DMS 273 (cell line): Measurements from ENCODE around the gene RNLS.

ENCODE experiments used
- DNase-seq: peaks from one replicate; lab custom pipeline; 2025; ENCODE audit not compliant: unreplicated experiment; lab: John Stamatoyannopoulos, UW

RNLS gene

DNA sequence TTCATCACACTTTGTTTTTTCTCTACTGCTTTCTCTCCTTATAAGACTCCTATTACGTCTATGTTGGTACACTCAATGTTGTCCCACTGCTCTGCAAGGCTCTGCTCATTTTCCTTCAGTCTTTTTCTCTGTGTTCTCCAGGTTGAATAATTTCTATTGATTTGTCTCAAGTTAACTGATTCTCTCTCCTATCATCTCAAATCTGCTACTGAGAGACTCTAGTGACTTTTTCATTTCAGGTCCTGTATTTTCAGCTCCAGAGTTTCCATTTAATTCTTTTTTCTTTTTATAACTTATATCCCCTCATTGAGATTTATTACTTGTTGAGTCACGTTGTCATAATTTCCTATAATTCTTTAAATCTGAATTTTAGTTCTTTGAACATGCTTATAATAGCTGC, 100.9 kb downstream of the RNLS start:
- DNase-seq = no peak

DNA sequence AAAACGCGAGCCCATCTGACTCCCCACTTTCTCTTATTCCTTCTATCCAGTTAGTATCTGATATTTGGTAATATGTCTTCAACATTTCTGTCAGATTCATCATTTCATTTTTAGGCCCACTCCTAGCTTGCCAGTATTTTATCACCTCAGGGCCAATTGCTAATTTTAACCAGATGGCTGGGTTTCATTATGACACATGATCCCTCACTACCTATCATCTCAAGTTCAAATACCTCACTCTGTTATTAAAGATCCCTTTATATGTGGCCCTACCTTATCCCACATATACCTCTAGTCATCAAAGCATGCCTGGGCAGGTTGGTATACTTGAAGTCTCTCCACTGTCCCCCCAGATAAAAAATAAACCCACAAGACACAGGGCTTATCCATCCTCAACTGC, 104.9 kb downstream of the RNLS start:
- peak; percentile 36 for DNase-seq

DNA sequence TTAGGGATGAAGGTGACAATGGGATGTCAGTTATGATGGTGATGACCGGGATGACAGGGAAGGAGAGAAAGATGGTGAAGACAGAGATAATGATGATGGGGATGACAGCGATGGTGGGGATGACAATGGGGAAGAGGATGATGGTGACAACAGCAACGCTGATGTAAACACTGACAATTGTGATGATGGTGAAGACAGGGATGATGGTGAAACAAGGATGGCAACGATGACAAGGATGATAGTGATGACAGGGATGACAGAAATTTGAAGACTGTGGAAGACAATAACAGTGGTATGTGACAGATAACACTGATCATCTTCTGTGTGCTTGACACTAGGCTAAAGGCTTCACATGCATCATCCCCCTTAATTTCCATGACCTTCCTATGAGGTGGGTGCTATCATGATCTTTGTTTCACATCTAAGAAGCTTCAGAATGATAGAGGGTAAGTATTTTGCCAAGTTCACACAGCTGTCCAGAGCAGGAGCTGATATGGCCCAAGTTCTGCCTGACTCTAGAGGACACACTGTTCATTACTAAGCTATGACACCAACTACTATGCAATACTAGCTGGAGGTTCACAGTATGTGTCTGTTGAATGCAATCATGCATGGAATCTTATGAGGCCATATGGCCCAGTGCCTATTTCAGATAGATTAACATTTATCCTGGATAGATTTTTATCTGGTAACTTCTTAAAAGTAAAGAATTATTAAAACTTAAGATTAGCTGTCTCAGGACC, 105.6 kb downstream of the RNLS start:
- peak; percentile 42 for DNase-seq

DNA sequence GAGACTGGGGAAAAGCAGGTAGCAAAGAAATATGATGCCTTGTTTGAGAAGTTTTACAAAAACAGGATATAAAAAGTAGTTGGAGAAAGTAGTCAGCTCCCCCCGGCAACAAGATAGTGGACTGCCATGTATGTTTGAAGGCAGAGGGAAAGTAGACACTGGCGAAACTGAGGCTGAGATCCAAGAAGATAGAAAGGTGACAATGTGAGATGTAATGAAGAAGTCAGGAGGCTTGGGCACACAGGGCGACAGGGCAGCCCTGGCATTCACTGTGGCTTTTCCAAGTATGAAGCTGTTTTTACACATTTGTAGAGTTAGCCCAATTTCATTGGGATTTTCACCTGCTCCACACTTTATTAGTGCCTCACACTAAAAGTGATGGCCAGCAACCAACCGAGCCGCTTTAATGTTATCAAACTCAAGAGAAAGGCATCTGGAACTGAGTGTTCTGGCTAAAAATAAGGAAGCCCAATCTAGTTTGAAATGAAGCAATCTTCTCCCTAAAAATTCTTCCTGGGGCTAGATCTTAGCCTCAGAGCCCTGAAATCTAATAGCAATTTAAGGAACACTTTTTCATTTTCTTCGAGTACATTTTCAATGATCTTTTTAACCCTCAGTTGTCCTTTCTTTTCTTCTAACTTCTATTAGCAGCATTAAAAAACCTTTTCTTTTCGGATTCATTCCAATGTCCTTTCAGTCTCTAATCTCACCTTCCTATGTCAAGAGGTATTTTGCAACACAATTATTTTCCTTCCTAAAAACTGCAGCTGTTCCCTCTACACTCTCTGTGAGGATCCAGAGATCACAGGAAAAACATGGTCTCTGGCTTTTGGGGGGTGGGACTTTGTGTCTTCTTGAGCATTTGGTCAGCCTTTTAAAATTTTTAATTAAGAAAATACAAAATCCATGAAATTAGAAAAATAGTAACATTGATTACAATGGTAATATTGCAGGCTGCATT, 108.0 kb downstream of the RNLS start:
- no peak for DNase-seq

DNA sequence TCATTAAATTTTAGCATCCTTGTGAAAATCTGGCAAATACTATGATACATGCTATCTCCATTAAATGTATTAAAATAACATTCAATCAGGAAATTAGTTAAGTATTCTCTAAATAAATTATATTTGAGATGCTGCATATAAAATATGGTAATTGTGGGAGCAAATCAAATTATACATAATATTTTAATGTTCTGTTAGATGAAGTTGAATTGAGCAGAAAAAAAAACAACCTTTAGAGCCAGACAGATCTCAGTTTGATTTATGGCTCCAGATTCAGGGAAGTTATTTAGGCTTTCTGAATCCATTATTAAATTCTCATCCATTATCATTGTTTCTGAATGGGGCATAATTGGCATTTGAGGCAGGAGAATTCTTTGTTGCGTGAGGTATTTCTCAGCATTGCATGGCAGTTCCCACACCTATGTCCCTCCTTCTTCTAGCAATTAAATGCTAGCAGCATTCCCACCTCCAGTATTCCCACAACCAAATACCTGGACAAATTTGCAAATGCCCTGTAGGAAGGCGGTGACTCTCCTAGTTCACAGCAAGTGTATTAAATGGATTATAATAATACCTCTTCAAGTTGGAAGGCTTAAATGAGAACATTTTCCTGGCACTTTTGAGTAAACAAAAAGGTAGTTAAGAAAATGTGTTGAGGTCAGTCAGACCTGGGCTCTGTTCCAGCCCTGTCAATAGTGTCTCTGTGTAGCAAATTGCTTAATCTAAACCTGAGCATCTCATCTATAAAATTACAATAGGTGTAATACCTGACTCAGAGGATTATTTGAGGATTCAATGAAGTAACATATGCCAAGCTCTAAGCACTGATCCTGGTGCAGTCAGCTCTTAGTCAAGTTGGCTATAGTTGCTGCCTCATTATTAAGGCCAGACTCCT, 108.9 kb downstream of the RNLS start:
- DNase-seq = no peak

DNA sequence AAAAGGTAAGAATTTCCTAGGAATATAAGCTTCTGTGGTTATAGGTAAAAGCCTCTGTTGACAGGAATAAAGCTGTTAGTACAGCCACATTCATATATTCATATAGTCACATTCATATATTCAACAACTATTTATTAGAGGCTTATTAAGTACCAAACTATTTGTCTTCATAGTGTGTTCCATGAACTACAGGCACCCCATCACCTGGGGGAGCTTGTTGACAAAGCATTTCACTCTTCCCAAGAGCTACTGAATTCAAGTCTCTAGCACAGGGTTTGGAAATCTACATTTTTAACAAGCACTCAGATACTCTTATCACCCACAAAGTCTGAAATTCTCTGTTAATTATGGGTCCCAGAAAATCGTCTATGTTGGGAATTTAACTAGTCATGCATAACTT, 110.6 kb downstream of the RNLS start:
- no peak for DNase-seq

DNA sequence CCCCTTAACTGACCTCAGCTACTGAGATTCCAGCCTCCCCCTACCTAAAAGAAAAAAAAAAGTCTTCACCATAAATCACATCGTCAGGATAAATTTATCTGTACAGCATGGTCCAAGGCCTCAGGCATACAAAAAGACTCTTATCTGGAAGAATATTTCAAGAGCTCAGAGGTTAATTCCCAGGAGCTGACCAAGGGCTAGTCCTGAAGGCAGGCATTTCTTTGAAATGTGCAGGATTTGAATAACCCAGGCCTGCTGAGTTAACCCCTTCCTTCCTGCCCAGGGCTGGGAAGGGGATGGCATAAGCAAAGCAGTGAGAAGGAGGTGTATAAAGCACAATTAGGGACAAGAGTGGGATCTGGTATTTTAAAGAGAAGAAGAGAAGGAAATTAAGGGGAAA, 111.2 kb downstream of the RNLS start:
- no peak for DNase-seq

DNA sequence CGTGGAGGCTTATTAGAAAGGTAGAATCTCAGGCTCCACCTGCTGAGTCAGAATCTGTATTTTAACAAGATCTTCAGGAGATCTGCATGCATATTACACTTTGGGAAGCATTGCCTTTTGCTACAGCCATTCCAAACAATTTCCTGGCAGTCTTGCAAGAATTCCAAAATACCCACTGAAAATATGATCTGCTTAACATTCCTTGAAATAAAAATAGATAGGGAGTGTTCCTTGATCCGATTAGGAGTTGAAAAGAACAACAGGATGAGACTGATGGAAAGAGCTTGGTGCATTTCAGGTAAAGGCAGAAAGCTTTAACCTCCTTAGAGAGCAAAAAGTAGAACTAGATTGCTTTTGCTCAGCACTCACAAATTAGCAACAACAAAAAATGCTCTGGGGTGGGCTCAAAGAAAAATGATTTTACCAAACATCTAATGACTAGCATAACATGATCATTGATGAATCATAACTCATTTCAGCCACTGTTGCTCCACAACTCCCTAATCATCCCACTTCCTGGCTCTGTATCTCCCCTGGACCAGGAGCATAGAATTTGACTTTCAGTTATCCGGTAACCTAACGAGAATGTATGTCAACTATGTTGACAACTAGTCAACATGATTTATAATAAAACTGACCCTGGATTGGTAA, 115.2 kb downstream of the RNLS start:
- DNase-seq = no peak

DNA sequence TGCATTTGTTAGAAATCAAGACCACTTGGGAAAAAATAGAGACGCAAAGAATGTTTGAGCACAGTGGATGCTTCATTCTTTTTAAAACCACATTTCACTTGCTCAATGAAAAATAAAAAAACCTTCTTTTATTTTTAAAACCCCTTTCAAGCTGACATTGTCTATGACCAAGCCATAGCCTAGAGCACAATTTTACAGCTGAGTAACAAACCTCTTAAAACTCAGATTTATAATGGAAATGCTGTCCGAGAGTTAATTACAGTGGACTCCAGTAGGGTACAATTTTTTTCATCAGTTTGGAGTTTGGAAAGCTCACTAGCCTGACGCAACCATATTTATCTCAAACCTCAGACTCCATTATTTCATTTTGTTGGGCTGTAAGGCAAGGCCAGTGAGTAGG, 116.3 kb downstream of the RNLS start:
- no peak for DNase-seq

DNA sequence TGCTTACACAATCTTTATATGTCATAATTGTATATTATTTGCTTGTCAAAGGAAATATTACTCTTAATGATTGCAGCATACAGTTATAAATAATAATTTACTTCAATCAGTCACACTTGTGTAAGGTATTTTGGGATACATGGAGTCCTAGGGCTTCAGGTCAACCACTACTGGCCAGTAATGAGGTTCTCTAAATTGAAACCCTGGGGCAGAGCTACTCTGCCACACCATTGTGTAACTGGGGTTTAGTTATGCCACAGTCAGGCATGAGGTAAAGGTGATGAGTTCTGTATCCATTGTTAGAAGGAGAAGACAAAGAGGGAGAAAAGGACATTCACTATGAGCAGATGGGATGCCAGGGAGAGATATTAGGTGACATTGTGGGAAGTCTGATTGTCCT, 117.4 kb downstream of the RNLS start:
- DNase-seq = no peak

DNA sequence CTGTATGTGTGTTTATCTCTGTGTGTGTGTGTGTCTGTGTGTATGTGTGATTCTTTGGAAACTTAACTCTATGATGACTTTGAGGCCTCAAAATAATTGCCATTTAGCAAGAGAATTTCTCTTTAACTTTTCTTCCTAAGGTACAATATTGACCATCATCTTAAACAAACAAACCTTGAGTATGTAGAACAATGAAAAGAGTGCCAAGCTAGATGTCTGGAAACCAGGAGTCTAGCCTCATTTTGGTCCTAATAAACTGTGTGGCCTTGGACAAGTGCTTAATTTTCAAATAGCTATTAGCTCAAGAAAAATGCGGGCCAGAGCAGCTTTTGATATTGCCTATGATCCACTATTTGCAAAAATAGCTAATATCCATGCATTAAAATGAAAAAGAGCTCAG, 119.3 kb downstream of the RNLS start:
- DNase-seq = no peak

DNA sequence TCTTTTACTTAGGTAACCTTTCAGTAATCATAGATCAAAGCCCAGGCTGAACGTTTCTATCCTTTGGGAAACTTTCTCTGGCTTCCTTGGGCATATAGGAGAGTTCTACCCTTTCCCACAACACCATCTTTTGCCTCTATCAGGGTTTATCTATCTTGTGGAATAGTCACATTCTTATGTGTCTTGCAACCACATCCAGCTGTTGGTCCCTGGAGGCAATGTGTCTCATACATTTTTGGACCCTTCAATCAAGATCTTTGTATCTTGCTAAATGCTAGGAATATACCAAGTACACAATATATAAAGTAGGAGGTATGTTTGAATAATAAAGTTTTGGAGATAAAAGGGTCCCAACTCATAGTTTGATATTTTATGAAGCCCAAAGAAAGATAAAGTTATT, 121.7 kb downstream of the RNLS start:
- DNase-seq = no peak

DNA sequence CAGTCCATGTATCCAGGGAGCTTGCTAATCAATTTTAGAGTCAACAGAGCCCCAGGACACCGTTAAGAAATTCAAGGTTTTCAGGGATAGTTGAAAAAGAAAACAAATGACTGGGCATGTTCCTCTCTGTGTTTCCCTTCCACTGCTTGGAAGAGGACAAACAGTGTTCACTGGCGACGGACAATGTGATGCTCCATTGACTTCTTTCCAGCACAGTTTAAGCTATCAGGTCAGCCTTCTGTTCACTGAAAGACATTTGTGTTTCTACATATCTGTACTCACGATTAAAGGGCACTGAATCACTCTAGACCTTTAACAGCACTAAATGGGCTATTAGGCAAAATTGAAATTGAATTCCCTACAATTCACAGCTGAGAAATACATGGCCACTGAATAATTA, 123.6 kb downstream of the RNLS start:
- no peak for DNase-seq

DNA sequence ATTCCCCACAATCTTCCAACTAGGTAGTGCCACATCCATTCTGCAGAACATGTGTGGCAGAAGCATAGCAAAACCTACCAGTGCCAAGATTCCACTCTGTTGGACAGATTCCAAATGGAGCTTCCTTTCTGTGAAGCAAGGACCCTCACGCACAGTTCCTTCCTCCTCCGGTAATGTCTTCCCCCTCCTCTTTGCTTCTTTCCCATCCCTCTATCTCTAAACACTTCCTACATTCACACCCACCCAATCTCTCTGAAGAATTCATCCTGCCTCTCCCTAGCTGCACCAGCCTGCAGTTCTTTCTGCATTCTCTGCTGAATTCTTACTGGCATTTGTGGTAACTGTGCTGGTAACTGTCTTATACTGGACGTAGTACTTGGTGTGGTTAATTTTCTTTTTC, 124.9 kb downstream of the RNLS start:
- DNase-seq = no peak

DNA sequence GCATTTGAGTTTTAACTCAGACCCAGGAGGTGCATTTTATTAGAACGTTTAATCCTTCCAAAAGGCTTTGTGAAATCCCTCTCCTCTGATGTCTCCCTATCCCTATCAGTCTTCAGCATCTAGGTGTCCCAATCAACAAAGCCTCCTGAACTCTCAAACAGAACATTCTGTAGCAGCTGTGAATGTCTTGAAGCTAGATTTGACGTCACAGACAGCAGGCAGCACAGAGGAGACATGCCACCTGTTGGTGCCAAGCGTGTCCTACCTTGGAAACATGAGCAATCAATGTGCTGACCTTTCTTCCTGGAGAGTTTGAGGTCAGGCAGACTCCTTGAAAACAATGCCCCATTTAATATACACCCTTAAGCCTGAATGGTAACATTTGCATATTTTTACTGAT, 125.5 kb downstream of the RNLS start:
- no peak for DNase-seq

DNA sequence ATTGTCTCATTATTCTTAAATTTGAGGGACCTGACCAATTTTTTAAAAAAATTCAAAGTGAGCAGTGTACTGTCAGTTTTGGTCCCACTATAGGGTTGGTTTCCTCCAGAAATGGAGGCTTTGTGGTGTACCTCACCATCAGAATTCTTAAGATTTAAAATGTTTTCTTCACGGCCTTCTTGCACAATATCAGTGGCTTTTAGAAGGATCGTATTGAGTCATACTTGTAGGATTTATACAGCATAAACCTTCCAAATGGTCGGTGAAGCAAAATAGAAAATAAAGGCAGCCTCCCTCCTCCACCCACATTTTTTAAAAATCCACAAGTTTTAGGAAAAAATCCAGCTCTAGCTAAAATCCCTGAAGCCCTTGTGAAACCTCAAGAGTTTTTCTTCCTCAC, 126.4 kb downstream of the RNLS start:
- DNase-seq = no peak

DNA sequence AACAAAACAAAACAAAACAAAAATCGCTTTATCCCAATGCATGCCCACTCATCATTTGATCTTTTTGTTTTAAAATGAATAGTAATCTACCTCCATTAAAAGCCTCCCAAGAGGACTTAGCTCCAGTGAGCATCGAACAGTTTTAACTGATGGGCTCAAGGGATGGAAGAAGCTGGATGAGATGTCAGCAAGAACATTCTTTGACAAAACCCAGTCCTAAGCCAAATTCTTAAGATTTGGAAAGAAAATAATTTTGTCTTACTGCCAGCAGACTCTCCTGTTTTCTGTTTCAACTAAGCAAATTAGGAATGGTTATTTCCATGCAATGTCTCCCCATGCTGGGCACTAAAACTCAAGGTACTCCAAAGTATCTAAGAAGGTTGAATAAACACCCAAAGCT, 127.3 kb downstream of the RNLS start:
- no peak for DNase-seq

DNA sequence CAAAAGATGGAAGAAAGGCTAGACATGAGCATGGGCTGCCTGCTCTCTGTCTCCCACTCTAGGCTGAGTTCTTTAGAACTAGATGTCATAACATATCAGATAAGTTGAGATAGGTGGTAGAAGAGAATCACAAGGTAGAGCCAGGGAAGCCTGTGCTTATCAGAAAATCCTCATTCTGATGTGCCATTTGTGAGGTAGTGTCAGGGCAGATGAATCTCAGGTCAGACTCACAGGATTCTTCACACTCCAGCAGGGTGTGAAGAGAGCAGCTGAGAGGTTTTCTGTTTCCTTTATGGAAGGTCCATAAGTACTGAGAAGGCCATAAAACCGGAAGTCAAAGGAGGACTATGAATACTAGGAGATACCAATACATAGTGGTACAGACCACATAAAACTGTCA, 132.9 kb downstream of the RNLS start:
- no peak for DNase-seq

DNA sequence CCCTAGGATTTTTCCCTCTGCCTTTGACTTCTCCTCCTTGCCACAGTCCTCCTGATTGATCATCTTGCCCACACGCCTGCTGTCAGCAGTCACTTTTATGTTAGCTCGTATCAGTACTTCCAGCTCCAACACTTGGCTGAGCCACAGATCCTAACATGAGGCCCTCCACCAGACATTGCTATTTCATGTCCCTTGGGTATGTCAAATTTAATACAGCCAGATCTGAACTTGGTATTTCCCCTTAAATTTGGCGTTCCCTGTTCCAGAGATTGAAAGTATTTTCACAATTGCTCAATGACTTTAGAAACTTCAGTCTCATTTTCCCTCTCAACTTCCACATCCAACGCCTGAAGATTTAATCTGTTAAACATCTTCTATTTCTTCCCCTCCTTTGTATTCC, 140.4 kb downstream of the RNLS start:
- DNase-seq = no peak

DNA sequence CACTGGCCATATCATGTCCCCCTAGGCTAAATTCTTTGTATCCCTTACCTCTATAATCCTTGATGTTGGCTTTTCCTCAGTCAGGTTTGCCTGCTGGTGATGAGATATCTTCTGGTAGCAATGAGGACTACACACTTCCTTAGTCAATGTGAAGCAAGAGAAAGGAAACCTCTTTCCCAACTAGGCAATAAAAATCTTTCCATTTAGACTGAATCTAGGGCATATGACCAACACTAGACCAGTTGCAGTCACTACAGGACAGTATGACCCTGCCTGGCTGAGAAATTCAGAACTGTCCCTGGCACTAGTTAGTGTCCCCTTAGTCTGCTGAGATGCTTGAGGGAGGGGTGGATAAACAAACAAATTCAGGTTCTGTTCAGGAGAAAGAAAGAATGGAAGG, 142.6 kb downstream of the RNLS start:
- DNase-seq = no peak

DNA sequence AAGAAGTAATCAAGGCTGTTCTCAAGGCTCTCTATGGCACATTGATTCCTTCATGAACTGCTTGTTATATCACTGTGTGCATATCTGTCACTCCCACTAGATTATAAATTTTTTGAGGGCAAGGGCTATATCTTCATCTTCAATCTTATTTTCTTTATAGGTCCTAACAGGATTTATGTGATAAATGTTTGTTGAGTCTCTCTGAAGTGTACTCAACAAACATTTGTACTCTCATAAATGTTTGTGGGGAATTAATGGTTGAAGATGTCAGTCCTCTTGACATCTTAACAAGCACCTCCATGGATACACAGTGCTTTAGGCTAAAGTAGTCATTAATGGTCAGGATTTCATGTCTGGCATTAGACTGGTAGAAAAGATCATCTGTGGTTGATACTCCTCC, 143.2 kb downstream of the RNLS start:
- DNase-seq = no peak
